Measurements from ENCODE around the gene TFF2.

Gene TFF2

GRCh38 chr21:42346866-42347600 is 3.8 kb downstream of the TFF2 start:
- TF ChIP-seq CTCF (IDR thresholded peaks at IDR 0.05; ENCODE audit: low read depth, low read length): no peak

GRCh38 chr21:42346441-42346840 is 4.4 kb downstream of the TFF2 start:
- TF ChIP-seq CTCF (IDR thresholded peaks at IDR 0.05; ENCODE audit: low read depth, low read length): no peak
- H3K9me3 ChIP-seq (ENCODE audit: severe bottlenecking): no peaks in the 10 kb centered on the region
- H3K36me3 ChIP-seq: no peaks in the 10 kb centered on the region
- no peak overlapping the region for H3K4me3 ChIP-seq (ENCODE audit: low read depth, low read length)
- H3K27me3 ChIP-seq (ENCODE audit: insufficient read depth, low read depth, severe bottlenecking): no peaks in the 10 kb centered on the region
- DNase-seq: no peak
- no peak overlapping the region for H3K27ac ChIP-seq

More at GRCh38 chr21:42346866-42347600, 3.8 kb downstream of the TFF2 start:
- H3K36me3 ChIP-seq: no peaks in the 10 kb centered on the region
- no peak overlapping the region for H3K27ac ChIP-seq
- H3K27me3 ChIP-seq (ENCODE audit: insufficient read depth, low read depth, severe bottlenecking): no peaks in the 10 kb centered on the region
- H3K4me3 ChIP-seq (ENCODE audit: low read depth, low read length): no peak overlapping the region
- H3K9me3 ChIP-seq (ENCODE audit: severe bottlenecking): no peaks in the 10 kb centered on the region
- DNase-seq: no peak

- no peaks in the 10 kb centered on the region for H3K36me3 ChIP-seq
- no peak overlapping the region for H3K27ac ChIP-seq
- no peaks in the 10 kb centered on the region for H3K9me3 ChIP-seq (ENCODE audit: severe bottlenecking)
- no peak for DNase-seq
- TF ChIP-seq CTCF (IDR thresholded peaks at IDR 0.05; ENCODE audit: low read depth, low read length): no peak
- no peak overlapping the region for H3K4me3 ChIP-seq (ENCODE audit: low read depth, low read length)
- H3K27me3 ChIP-seq (ENCODE audit: insufficient read depth, low read depth, severe bottlenecking): no peaks in the 10 kb centered on the region
Observed at GRCh38 chr21:42344631-42345030, 6.2 kb downstream of the TFF2 start.

GRCh38 chr21:42343963-42344510 is 6.8 kb downstream of the TFF2 start:
- Histone ChIP-seq H3K27me3 (ENCODE audit: insufficient read depth, low read depth, severe bottlenecking) (no peaks in the 10 kb centered on the region), H3K27ac (no peak overlapping the region), H3K4me3 (ENCODE audit: low read depth, low read length) (no peak overlapping the region), H3K36me3 (no peaks in the 10 kb centered on the region), H3K9me3 (ENCODE audit: severe bottlenecking) (no peaks in the 10 kb centered on the region)
- no peak for DNase-seq
- no peak for TF ChIP-seq CTCF (IDR thresholded peaks at IDR 0.05; ENCODE audit: low read depth, low read length)

GRCh38 chr21:42343556-42343955 is 7.2 kb downstream of the TFF2 start:
- Histone ChIP-seq H3K9me3 (ENCODE audit: severe bottlenecking) (no peaks in the 10 kb centered on the region), H3K27me3 (ENCODE audit: insufficient read depth, low read depth, severe bottlenecking) (no peaks in the 10 kb centered on the region), H3K36me3 (no peaks in the 10 kb centered on the region), H3K4me3 (ENCODE audit: low read depth, low read length) (no peak overlapping the region), H3K27ac (no peak overlapping the region)
- no peak for DNase-seq
- TF ChIP-seq CTCF (IDR thresholded peaks at IDR 0.05; ENCODE audit: low read depth, low read length): no peak
